Mesenteric fat pad (tissue), 1 donor: ENCODE measurements around the gene CDNF. TPM values are rescaled to one million over a fixed set of nuclear protein-coding genes. Genes with fewer than 3 reads are reported as not detected.
"Not testable (repeated sequence)": the region's sequence is repeated elsewhere in the genome, so short reads cannot be mapped to it uniquely, and the experiment has no call there.

Experiments used
- DNase-seq: peaks from one replicate; pipeline ENCODE4 v3.0.0-alpha.2; 2020; ENCODE audit warnings: low spot score
- long read RNA-seq: library from polyadenylated mRNA; unstranded; transcript quantifications from one replicate; pipeline ENCODE4 v2.0.0, GENCODE V29; 2020
- total RNA-seq: library from RNA; stranded (reverse); fragmentation: NEBNext Ultra II Directional; extraction: Animal tissue kit (Norgen Biotek cat#: 25700); gene quantifications from one replicate; pipeline ENCODE4 v1.2.1, GENCODE V29; 2021
- donor health status: DM: yes; HTN: yes; CAD: no.

The CDNF gene
- 1.4 TPM for total RNA-seq
- long read RNA-seq, partial matches to known transcripts: 0 of 1 reads
- long read RNA-seq, other reads (novel, unspliced or antisense): 1 of 1 reads

DNA sequence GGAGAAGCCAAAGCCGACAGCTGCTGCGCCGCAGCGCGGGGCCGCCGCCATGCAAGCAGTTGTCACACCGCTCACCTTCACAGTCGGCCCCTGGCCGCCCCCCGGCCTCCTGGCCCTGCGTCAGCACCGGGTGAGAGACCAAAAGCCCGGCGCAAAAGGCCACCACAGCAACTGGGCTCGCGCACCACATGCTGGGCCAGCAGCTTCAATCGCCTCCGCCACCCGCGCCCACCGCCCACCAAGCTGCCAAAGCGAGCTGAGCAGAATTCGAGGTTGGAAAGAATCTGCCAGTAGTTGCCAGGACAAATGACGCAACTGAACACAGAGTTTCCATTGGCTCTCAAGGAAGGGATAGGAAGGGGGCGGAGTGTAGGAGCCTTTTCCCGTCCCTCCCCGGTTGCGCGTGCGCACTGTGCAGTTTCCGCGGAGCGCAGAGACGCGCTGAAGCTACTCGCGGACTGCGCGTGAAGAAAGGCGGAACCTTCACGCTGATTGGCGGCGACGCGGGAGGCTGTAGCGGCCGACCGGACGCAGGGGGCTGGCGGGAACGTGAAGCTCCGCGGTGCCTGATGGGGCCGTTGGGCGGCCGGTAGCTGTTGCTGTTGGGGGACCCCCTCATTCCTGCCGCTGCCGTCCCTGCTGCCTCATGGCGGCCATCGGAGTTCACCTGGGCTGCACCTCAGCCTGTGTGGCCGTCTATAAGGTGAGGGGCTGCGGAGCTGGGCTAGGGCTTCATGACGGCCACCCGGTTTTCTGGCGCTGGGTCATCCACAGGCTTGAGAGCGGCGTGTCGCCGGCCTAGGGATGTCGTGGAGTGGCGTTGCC lies at the start of gene CDNF, which contains the start of the genes HSPA14 and MSANTD7:
Gene CDNF (minus strand): TSS at position 281 of the 825 bp plus-strand sequence. CDS start 91 bp downstream, at position 190.
Gene HSPA14 (plus strand): TSS at position 550 of the 825 bp plus-strand sequence. CDS start 97 bp downstream, at position 647.
Gene MSANTD7 (plus strand): TSS at position 550 of the 825 bp plus-strand sequence. CDS start 3,979 bp downstream, outside the sequence.
- peak; percentile 100 for DNase-seq

DNA sequence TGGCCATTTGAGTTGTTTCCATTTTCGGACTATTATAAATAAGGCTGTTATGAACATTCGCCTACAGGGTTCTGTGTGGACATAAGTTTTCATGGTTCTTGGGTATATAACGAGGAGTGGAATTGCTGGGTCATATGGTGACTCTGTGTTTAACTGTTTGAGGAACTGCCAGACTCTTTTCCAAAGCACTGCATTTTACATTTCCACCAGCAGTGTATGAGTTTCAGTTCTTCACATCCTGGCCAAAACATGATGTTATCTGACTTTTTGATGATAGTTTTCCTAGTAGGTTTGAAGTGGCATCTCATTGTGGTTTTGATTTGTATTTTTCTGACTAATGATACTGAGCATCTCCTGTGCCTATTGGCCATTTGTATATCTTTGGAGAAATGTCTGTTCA lies 46.2 kb upstream of the CDNF start:
- DNase-seq: no peak

DNA sequence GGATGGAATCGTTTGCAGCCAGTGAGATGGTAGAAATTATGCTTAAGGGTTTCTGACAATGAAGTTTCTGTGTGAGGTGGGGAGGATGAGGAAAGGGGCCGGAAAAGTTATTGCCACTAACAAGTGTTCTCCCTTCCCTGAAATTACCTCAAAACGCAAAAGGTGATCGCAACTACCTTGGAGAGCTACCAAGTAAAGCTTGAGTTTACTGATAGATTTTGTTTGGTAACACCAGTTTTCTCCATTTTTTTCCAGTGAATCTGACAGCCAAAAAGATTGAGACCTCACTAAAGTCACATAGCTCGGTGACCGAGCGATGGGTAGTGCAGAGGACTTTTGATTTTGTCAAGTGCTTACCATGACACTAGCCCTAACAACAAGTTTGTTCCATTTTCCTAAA lies 42.4 kb upstream of the CDNF start:
- DNase-seq: no peak

DNA sequence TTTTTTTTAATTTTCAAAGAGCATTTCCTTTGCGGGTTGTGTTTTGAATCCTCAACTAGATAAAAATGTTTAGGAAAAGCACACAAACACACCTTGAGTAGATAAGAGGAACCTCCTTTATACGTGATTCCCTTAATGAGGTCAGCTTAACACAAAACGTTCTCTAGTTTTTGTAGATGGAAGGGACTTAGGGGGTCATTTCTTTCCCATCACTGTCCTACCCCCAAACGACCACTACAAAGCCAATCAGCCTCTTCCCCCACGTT lies 42.0 kb upstream of the CDNF start:
- no peak for DNase-seq

DNA sequence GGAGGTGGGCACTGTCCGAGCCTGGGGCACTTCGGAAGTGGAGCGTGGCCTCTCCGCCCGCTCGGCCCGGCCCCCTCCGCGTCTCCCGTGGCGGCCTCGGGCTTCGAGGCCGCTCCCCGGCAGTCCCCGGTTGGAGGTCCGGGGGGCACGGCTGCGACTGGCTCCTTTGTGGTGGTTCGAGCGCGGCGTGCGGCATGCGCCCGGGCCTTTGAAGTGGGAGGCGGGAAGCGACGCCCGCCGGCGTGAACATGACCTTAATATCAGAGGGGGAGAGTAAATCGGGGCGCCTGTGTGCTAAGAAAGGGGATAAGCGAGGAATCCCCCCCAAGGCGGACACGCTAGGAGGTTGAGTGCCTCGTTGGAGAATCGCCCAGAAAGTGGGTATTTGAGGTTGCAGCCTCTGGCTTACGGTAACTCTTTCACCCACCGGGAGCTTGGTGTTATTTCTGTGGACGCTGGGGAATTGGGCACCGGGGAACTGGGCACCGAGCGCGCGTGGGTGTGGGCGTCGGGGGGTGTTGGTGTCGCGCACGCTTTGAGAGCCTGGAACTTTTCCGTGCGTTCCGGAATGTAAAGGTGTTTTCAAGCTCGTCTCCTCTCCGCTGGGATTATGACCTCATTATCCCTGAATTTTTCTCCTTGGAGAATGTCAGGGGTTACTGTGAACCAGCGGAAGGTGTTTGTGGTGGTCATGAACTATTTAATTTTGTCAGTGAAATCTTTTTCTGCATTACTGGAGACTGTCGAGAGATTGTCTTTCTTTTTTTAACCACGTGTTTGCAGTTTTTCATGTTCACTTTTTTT lies 41.5 kb upstream of the CDNF start:
- no peak for DNase-seq

DNA sequence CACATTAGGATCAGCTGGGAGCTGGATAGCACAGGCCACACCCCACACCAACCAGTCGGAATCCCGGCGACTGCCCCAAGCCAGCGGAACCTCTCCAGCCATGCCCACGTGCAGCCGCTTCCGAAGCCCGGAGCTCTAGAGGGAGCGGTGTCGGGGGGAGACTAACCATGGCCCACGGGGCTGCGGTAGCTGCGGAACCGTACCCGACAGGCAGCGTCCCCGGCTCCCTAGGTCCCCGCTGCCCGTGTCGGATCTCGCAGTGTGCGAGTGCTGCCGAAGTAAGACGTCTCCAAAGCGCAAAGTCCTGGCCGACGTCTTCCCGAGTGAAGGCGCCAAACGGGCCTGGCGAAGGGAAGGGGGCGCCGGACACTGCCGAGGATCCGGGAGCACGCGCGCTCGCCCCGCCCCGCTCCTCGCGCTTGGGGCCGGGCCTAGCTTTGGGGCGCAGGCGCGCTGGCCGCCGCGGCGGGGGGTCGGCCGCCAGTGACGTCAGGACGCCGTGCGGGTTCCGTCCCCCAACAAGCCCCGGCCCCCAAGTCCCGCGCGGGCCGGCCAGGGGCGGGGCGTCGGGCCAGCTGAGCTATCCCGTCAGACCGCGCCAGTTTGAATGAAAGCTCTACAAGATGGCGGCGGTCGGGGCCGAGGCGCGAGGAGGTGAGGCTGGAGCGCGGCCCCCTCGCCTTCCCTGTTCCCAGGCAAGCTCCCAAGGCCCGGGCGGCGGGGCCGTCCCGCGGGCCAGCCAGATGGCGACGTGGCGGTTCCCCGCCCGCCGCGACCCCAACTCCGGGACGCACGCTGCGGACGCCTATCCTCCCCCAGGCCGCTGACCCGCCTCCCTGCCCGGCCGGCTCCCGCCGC lies 40.7 kb upstream of the CDNF start, which contains the start of gene SUV39H2:
Gene SUV39H2 (plus strand): TSS at position 601 of the 858 bp plus-strand sequence. CDS start 23 bp downstream, at position 624.
- peak; percentile 99 for DNase-seq

DNA sequence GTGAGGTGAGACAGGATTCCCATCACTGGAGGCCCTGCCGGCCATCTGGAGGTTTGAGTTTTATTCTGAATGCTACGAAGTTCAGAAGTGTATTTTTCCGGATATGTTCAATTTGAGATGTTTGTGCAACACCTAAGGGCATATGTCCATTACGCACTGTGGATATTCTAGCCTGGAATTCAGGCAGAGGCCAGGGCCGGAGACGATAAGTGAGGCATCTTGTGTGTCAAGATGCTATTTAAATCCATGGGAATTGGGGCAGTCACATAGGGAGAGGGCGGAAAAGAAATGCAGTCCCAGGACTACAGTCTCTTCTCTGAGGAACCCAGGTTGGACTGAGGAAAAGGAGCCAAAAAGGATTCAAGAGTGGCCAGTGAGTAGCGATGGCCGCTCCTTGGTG lies 38.9 kb upstream of the CDNF start:
- DNase-seq: no peak

DNA sequence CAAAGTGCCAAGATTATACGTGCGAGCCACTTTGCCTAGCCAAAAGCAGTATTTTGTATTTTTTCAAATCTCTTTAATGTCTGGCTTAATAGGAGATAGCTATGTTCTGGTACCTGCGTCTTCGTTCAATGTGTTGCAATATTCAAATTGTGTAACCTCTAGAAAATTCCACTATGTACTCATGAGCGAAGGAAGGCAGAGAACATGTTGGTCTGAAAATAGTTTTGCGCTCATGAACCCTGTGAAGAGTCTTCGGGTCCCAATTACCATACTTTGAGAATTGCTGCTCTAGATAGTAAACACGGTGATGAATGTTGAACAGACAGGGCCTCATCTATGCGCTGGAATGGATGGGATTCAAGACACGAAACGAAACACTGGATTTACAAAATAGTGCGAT lies 38.1 kb upstream of the CDNF start:
- no peak for DNase-seq

DNA sequence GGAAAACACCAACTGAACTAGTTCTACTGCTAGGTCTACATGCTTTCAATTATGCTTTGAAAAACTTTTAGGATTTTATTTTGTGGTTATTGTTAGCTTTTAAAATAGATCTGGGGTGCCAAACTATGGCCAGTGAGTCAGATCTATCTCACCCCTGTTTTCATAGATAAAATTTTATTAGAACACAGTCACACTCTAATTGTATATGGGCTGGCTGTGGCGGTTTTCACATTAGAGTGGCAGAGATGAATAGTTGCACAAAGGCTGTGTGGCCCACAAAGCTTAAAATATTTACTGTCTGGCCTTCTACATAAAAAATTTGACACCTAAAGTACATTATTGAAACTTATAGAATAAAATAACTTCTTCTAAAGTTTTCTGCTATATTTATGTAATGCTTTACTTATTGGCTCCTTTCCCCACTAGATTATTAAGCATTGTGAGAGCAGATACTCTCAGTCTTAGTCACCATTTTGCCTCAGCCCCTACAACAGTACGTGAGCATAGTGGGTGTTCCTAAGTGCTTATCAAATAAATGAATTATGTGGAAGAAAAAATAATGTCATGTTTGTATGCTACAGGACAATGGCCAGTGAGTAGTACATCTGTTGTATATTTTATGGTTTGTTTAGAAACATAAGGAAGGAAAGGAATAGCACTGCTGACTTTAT lies 35.4 kb upstream of the CDNF start:
- DNase-seq: no peak

DNA sequence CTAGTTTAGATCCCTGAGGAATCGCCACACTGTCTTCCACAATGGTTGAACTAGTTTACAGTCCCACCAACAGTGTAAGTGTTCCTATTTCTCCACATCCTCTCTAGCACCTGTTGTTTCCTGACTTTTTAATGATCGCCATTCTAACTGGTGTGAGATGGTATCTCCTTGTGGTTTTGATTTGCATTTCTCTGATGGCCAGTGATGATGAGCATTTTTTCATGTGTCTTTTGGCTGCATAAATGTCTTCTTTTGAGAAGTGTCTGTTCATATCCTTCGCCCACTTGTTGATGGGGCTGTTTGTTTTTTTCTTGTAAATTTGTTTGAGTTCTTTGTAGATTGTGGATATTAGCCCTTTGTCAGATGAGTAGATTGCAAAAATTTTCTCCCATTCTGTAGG lies 27.0 kb upstream of the CDNF start:
- DNase-seq: not testable (repeated sequence)

DNA sequence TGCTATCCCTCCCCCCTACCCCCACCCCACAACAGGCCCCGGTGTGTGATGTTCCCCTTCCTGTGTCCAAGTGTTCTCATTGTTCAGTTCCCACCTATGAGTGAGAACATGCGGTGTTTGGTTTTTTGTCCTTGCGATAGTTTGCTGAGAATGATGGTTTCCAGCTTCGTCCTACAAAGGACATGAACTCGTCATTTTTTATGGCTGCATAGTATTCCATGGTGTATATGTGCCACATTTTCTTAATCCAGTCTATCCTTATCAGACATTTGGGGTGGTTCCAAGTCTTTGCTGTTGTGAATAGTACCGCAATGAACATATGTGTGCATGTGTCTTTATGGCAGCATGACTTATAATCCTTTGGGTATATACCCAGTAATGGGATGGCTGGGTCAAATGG lies 26.6 kb upstream of the CDNF start:
- DNase-seq: not testable (repeated sequence)

DNA sequence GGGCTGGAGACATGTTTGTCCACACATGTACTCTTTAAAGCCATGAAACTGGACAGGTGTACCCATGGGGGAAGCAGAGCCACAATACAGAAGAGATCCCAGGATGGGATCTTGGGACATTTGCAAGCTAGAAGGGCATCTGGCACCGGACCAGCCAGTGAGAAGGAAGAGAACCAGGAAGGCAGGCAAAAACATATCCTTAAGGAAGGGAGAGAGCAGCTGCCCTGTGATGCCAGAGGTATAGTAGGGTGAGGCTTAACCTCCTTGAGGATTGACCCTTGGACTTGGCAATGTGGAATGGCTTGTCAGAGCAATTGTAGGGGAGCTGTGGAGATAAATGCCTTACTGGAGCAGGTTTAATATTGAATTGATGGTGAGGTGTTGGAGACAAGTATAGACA lies 23.0 kb upstream of the CDNF start:
- no peak for DNase-seq

DNA sequence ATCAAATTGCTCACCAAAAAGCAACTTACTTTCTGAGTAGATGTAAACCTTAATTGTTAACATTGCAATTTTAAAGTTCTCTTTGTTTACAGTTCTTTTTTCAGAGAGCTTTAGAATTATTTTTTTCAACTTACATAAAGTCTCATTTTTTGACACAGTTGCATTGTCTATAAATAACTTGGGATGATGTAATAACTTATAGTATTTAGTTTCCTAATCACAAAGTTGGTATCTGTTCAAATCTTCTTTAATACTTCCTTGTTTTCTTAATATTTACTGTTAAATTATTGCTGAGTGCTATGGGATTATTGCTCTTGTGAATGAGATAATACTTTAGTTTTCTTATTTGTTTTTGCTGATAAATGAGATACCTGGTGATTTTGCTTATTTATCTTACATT lies 21.9 kb upstream of the CDNF start:
- DNase-seq: no peak

DNA sequence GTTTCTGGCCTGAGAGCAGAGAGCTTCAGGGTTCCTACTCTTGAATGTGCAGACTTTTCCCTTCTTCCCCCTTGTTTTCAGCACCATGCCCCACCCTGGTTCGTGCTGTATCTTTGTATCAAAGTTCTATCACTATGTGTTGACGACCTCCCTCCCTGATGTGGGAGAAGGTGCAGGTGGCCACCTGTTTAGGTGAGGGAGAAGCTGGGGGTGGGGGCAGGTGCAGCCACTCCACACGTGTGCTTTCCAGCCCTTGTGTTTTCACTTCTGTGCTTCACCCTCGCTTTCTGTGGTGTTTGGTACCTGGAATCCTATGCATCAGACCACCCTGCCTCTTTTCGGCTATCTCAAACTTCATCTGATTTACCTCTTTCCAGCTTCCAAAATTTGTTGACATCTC lies 21.2 kb upstream of the CDNF start:
- DNase-seq: no peak

DNA sequence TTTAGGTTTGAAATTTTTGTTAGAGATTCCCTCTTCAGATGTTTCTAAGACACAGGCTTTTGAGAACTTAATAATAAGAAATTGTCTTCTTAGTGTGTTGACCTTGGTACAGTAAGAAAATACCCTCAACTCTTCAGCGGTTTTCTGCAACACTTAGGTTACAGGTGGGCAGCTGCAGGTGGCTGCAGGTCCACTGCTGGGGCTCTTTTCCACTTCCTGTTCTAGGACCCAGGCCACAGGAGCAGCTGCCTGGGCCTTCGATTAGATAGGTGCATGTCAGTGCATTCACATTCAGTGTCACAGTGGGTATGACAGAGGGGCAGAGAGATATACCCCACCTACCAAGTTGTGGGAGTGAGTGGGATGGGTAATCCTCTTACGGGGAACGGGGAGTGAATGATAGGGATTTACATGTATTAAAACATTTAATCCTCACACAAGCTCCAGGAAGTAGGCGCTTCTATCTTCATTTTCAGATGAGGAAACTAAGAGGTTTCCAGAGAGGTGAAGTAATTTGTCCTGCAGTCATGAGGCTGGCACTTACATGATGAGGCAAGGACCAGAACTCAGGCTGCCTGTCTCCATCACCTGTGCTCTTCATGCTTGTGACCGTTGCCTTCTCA lies 20.6 kb upstream of the CDNF start:
- DNase-seq: no peak

DNA sequence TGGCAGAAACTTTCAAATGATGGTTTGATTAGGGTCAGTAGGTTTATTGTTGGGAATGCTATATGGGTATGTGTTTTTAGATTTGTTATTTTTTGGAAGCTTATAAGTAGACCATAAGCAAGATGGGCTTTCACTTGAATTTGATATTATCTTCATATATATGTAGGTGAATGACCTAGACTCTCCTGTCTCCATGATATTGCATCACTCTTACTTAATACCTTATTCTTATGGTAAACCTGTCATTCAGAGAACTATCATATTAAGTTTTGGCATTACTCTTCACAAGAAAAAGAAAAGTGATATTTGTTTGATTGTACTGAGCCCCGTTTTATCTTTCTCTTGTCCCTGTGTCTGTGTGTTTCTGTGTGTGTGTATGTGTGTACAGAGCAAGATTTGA lies 17.6 kb upstream of the CDNF start:
- no peak for DNase-seq

DNA sequence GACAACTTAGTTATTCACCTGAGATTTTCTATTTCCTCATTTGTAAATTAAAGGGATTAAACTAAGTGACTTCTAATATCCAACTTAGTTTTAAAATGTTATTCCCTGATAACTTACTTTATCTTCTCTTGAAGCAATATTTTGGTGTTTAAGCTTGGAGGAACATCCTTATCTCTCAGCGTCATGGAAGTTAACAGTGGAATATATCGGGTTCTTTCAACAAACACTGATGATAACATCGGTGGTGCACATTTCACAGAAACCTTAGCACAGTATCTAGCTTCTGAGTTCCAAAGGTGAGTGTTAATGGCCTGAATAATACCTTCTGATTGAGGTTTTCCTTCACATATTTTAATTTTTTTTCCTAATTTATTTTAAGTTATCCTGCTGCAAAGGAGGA lies 14.4 kb upstream of the CDNF start:
- no peak for DNase-seq

DNA sequence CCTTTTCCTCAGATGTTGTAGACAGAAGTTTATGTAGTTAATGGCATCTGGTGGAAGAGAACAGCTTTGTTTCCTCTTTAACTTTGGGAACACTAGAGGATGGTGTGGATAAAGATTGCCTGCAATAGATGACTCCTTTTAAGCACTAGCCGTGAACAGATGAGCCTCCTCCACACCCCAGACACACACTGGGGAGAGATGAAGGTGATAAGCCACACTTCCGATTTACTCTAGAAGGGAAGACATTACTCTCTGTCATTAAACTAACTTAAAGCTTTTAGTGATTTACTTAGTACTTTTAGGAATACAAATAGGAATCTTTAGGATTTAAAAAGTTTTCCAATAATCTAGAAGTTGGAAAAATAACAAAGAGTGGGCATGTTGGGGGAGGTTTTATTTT lies 7.1 kb upstream of the CDNF start:
- DNase-seq: no peak

DNA sequence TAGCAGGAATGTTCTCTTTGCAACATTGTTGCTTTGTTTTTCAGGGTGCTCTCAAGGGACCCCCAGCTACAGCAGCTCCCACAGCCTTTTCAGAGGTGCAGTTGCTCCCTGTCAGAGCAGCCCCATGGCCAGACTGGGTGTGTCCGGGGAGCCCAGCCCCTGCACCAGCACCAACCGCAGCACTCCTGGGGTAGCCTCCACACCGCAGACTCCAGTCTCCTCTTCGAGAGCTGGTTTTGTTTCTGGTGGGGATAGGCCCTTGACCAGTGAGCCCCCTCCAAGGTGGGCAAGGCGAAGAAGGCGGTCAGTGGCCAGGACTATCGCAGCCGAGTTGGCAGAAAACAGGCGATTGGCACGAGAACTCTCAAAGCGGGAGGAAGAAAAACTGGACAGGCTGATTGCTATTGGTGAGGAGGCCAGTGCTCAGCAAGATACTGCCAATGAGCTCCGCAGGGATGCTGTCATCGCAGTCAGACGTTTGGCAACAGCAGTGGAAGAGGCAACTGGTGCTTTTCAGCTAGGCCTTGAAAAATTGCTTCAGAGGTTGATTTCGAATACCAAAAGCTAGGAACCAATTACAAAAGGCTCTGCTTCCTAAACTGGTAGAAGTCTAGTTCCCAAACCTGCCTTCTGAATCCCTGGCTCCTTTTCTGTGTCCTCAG lies 5.6 kb upstream of the CDNF start:
- no peak for DNase-seq

DNA sequence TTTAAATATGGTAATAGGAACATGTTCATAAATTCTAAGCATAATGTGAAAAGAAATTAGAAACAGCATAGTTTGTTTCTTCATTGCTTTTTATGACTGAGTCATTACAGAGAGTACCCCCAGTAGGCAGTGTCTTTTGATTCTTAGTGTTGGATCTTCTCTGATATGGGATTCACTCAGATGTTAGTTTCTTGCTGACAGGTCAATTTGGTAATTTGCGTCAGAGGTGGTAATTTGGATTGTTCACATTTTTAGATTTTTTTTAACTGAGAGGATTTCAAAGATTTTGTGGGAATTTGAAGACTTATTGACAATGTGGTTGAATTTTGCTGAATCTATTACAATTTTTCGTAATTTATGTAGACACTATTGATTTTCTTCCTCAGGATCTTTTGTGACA lies 2.3 kb upstream of the CDNF start:
- no peak for DNase-seq
